ENCODE data around the gene CROCC. TPM values are rescaled to one million over a fixed set of nuclear protein-coding genes. Genes with fewer than 3 reads are reported as not detected.

Gene CROCC
- total and polyA plus RNA-seq, 4 donors, result 10.5 to 68.7 (median 26.4) TPM

- ATAC-seq (ENCODE audit: low FRiP score) (no peak), DNase-seq (no peak)
- Histone ChIP-seq H3K9me3 (ENCODE audit: control insufficient read depth, low read length) (no peaks in the 10 kb centered on the region), H3K36me3 (ENCODE audit: control insufficient read depth in 1 of 2, insufficient read depth in 2 of 2, low read length in 1 of 2) (no peaks in the 10 kb centered on the region), H3K27me3 (ENCODE audit: control insufficient read depth in 1 of 2, insufficient read depth in 2 of 2, low read length in 1 of 2) (no peaks in the 10 kb centered on the region), H3K27ac (ENCODE audit: low read depth in 1 of 2, low read length in 2 of 2) (no peak overlapping the region), H3K4me3 (ENCODE audit: low read length in 2 of 2) (no peak overlapping the region), H3K4me1 (ENCODE audit: control insufficient read depth in 1 of 2, insufficient read depth in 2 of 2, low read length in 2 of 2) (no peaks in the 10 kb centered on the region)
- intact Hi-C loops (cut with DNase I), result no loop called here
- WGBS, 2 donors, result 79 to 85% methylated on average over 9 of the region's 9 CpGs
Measured at GRCh38 chr1:16973215-16973614, 51.5 kb downstream of the CROCC start.

GRCh38 chr1:16975211-16975610, 53.5 kb downstream of the CROCC start:
- Histone ChIP-seq H3K27ac (ENCODE audit: low read depth in 1 of 2, low read length in 2 of 2) (no peak overlapping the region), H3K4me1 (ENCODE audit: control insufficient read depth in 1 of 2, insufficient read depth in 2 of 2, low read length in 2 of 2) (no peaks in the 10 kb centered on the region), H3K36me3 (ENCODE audit: control insufficient read depth in 1 of 2, insufficient read depth in 2 of 2, low read length in 1 of 2) (no peaks in the 10 kb centered on the region), H3K27me3 (ENCODE audit: control insufficient read depth in 1 of 2, insufficient read depth in 2 of 2, low read length in 1 of 2) (no peaks in the 10 kb centered on the region), H3K4me3 (ENCODE audit: low read length in 2 of 2) (no peak overlapping the region), H3K9me3 (ENCODE audit: control insufficient read depth, low read length) (no peaks in the 10 kb centered on the region)
- DNase-seq (peak in 1 of 2 donors; percentile 84), ATAC-seq (ENCODE audit: low FRiP score) (peak; percentile 15)
- intact Hi-C loops (cut with DNase I), result no loop called here
- WGBS, 2 donors, result 9 to 12% methylated on average over 14 of the region's 14 CpGs

GRCh38 chr1:16975838-16976237, 54.1 kb downstream of the CROCC start:
- DNase-seq (no peak), ATAC-seq (ENCODE audit: low FRiP score) (no peak)
- Histone ChIP-seq H3K27ac (ENCODE audit: low read depth in 1 of 2, low read length in 2 of 2) (peak overlapping the region in 1 of 2 donors; percentile 7), H3K4me3 (ENCODE audit: low read length in 2 of 2) (no peak overlapping the region), H3K9me3 (ENCODE audit: control insufficient read depth, low read length) (no peaks in the 10 kb centered on the region), H3K4me1 (ENCODE audit: control insufficient read depth in 1 of 2, insufficient read depth in 2 of 2, low read length in 2 of 2) (no peaks in the 10 kb centered on the region), H3K36me3 (ENCODE audit: control insufficient read depth in 1 of 2, insufficient read depth in 2 of 2, low read length in 1 of 2) (no peaks in the 10 kb centered on the region), H3K27me3 (ENCODE audit: control insufficient read depth in 1 of 2, insufficient read depth in 2 of 2, low read length in 1 of 2) (no peaks in the 10 kb centered on the region)
- intact Hi-C loops (cut with DNase I), result no loop called here
- 58 to 60% methylated on average over 14 of the region's 14 CpGs for WGBS, 2 donors

- ATAC-seq (ENCODE audit: low FRiP score), result no peak
- H3K36me3 ChIP-seq (ENCODE audit: control insufficient read depth in 1 of 2, insufficient read depth in 2 of 2, low read length in 1 of 2), result no peaks in the 10 kb centered on the region
- intact Hi-C loops (cut with DNase I), result no loop called here
- no peaks in the 10 kb centered on the region for H3K27me3 ChIP-seq (ENCODE audit: control insufficient read depth in 1 of 2, insufficient read depth in 2 of 2, low read length in 1 of 2)
- WGBS, 2 donors, result 72 to 75% methylated on average over 15 to 16 of the region's 16 CpGs
- H3K4me1 ChIP-seq (ENCODE audit: control insufficient read depth in 1 of 2, insufficient read depth in 2 of 2, low read length in 2 of 2), result no peaks in the 10 kb centered on the region
- H3K9me3 ChIP-seq (ENCODE audit: control insufficient read depth, low read length), result no peaks in the 10 kb centered on the region
- H3K27ac ChIP-seq (ENCODE audit: low read depth in 1 of 2, low read length in 2 of 2), result no peak overlapping the region
- no peak overlapping the region for H3K4me3 ChIP-seq (ENCODE audit: low read length in 2 of 2)
- peak in 1 of 2 donors; percentile 54 for DNase-seq
Measured at GRCh38 chr1:16976966-16977365, 55.2 kb downstream of the CROCC start.

- Histone ChIP-seq H3K4me3 (ENCODE audit: low read length in 2 of 2) (no peak overlapping the region), H3K27me3 (ENCODE audit: control insufficient read depth in 1 of 2, insufficient read depth in 2 of 2, low read length in 1 of 2) (no peaks in the 10 kb centered on the region), H3K27ac (ENCODE audit: low read depth in 1 of 2, low read length in 2 of 2) (no peak overlapping the region), H3K36me3 (ENCODE audit: control insufficient read depth in 1 of 2, insufficient read depth in 2 of 2, low read length in 1 of 2) (no peaks in the 10 kb centered on the region), H3K4me1 (ENCODE audit: control insufficient read depth in 1 of 2, insufficient read depth in 2 of 2, low read length in 2 of 2) (no peaks in the 10 kb centered on the region), H3K9me3 (ENCODE audit: control insufficient read depth, low read length) (no peaks in the 10 kb centered on the region)
- 78% methylated on average over 5 of the region's 5 CpGs for WGBS, 2 donors
- intact Hi-C loops (cut with DNase I), result no loop called here
- no peak for ATAC-seq (ENCODE audit: low FRiP score)
- DNase-seq, result no peak
Measured at GRCh38 chr1:16977377-16977776, 55.6 kb downstream of the CROCC start.

GRCh38 chr1:16978139-16978538, 56.4 kb downstream of the CROCC start:
- peak overlapping the region in 1 of 2 donors; percentile 34 for H3K27ac ChIP-seq (ENCODE audit: low read depth in 1 of 2, low read length in 2 of 2)
- H3K4me1 ChIP-seq (ENCODE audit: control insufficient read depth in 1 of 2, insufficient read depth in 2 of 2, low read length in 2 of 2), result no peaks in the 10 kb centered on the region
- no peaks in the 10 kb centered on the region for H3K27me3 ChIP-seq (ENCODE audit: control insufficient read depth in 1 of 2, insufficient read depth in 2 of 2, low read length in 1 of 2)
- no peaks in the 10 kb centered on the region for H3K9me3 ChIP-seq (ENCODE audit: control insufficient read depth, low read length)
- no peak for ATAC-seq (ENCODE audit: low FRiP score)
- 71 to 72% methylated on average over 4 of the region's 4 CpGs for WGBS, 2 donors
- DNase-seq, result no peak
- no peak overlapping the region for H3K4me3 ChIP-seq (ENCODE audit: low read length in 2 of 2)
- H3K36me3 ChIP-seq (ENCODE audit: control insufficient read depth in 1 of 2, insufficient read depth in 2 of 2, low read length in 1 of 2), result no peaks in the 10 kb centered on the region
- intact Hi-C loops (cut with DNase I), result no loop called here

GRCh38 chr1:16978567-16979474, 57.1 kb downstream of the CROCC start:
- H3K4me1 ChIP-seq (ENCODE audit: control insufficient read depth in 1 of 2, insufficient read depth in 2 of 2, low read length in 2 of 2), result no peaks in the 10 kb centered on the region
- ATAC-seq (ENCODE audit: low FRiP score), result peak; percentile 73

GRCh38 chr1:16979475-16980327, 58.0 kb downstream of the CROCC start:
- WGBS, 2 donors, result 3 to 4% methylated on average over 33 to 44 of the region's 44 CpGs

More at GRCh38 chr1:16978567-16979474, 57.1 kb downstream of the CROCC start:
- Histone ChIP-seq H3K27ac (ENCODE audit: low read depth in 1 of 2, low read length in 2 of 2) (peak overlapping the region in 1 of 2 donors; percentile 59), H3K36me3 (ENCODE audit: control insufficient read depth in 1 of 2, insufficient read depth in 2 of 2, low read length in 1 of 2) (no peaks in the 10 kb centered on the region), H3K9me3 (ENCODE audit: control insufficient read depth, low read length) (no peaks in the 10 kb centered on the region), H3K4me3 (ENCODE audit: low read length in 2 of 2) (peak overlapping the region in 1 of 2 donors; percentile 48), H3K27me3 (ENCODE audit: control insufficient read depth in 1 of 2, insufficient read depth in 2 of 2, low read length in 1 of 2) (no peaks in the 10 kb centered on the region)
- peak; percentile 83 to 86 for DNase-seq
- intact Hi-C loops (cut with DNase I), result no loop called here
- 8 to 12% methylated on average over 20 of the region's 20 CpGs for WGBS, 2 donors

More at GRCh38 chr1:16979475-16980327, 58.0 kb downstream of the CROCC start:
- Histone ChIP-seq H3K4me1 (ENCODE audit: control insufficient read depth in 1 of 2, insufficient read depth in 2 of 2, low read length in 2 of 2) (no peaks in the 10 kb centered on the region), H3K27ac (ENCODE audit: low read depth in 1 of 2, low read length in 2 of 2) (peak overlapping the region in 1 of 2 donors; percentile 59), H3K36me3 (ENCODE audit: control insufficient read depth in 1 of 2, insufficient read depth in 2 of 2, low read length in 1 of 2) (no peaks in the 10 kb centered on the region), H3K9me3 (ENCODE audit: control insufficient read depth, low read length) (no peaks in the 10 kb centered on the region), H3K4me3 (ENCODE audit: low read length in 2 of 2) (peak overlapping the region; percentile 48 to 73), H3K27me3 (ENCODE audit: control insufficient read depth in 1 of 2, insufficient read depth in 2 of 2, low read length in 1 of 2) (no peaks in the 10 kb centered on the region)
- peak; percentile 3 for ATAC-seq (ENCODE audit: low FRiP score)
- no peak for DNase-seq
- intact Hi-C loops (cut with DNase I), result loop anchor here in 1 of 2 donors (2.0 kb wide), 1 partner anchor 13 kb away; no protein-coding TSS in a partner anchor
